AG10803 (cell line): ENCODE data around the gene SGPP1.
A peak's percentile ranks its signal among the peaks of the same experiment; 100 is the strongest.

Source experiments
- DNase-seq: peaks from one replicate; pipeline ENCODE4 v3.0.0; 2010; ENCODE audit warnings: low read depth
- H3K4me3 ChIP-seq: 2 replicates; pipeline ENCODE4 v1.5.1; 2011; ENCODE audit warnings: mild to moderate bottlenecking, low read length, control low read depth
- CTCF ChIP-seq: conservative IDR thresholded peaks from 2 replicates; pipeline ENCODE4 v1.5.1; 2011; ENCODE audit warnings: mild to moderate bottlenecking, low read length, control low read depth, inconsistent platforms

SGPP1 gene

DNA sequence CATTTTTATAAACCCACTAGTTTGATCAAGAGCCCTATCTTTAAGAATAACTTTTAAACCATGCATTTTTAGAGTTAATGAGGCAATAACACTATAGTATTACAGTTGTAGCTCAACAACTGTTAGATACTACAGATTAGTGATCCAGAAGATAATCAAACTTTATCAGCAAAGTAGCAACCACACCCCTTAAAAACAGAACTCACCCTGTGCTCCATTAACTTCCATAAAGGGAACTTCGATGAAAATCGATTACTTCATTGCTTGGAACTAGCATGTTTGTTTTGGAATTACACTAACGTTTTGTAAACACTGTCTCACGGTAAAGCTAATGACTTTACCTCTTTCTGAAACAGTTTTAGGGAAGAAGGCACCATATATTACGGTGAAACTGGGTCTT lies 1.4 kb downstream of the SGPP1 start:
- TF ChIP-seq CTCF = no peak
- DNase-seq = no peak
- peak overlapping the region; percentile 92 for H3K4me3 ChIP-seq

DNA sequence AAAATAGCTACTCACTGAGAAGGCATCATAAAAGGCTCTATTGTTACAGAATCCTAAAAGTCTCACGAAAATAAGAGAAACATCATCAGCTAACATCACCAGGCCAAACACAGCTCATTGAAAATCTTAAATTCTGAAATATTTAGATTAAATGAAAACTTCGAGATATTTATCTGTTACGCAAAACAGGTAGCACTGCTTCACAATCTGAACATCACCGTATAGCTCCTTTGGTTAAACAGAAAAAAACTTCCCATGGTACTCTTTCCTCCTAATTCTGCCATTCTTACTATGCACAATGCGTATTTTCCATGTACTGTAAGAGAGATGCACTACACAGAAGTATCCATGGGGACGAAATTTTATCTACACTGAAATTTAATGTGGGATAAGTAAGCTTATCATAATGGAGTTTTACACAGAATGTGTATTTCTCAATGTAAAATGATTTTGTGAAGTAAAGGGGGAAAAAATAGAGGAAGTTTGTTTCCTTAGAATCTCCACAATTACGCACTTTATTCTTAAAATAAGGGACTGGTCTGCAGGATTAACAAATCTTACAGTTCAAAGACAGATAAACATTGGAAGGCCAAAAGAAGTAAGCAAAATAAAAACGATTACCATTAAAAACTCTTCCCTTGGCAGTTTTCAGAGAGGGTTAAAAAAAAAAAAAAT lies 1.9 kb downstream of the SGPP1 start:
- peak overlapping the region; percentile 92 for H3K4me3 ChIP-seq
- no peak for TF ChIP-seq CTCF
- no peak for DNase-seq

DNA sequence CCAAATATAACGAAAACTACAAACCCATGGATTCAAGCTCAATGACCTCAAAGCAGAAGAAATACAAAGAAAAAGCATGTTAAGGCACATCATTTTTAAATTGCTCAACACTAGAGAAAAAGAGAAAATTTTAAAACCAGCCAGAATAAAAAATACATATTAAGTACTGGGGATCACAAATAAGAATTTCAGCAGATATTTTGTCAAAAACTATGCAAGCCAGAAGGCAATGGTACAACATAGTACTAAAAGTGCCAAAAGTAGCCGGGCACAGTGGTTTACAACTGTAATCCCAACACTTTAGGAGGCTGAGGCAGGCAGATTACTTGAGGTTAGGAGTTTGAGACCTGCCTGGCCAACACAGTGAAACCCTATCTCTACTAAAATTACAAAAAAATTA lies 10.2 kb downstream of the SGPP1 start:
- no peak for TF ChIP-seq CTCF
- peak; percentile 22 for DNase-seq
- no peak overlapping the region for H3K4me3 ChIP-seq

DNA sequence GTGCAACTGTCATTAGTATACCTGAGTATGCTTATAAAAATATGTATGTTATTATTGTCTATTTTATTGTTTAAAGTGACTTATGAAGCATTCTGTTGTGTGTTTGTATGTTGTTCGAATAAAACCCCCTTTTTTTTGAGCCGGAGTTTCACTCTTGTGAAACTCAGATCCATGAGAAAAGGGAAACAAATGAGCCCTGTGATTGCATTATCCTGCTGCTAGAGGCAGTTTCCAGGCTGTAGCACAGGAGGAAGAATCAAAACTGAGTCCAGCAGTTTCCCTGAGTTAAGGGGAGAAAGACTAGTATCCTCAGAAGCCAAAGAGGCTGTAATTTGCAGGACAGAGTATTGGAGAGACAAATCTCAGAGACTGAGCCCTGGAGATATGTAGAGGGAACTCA lies 12.5 kb downstream of the SGPP1 start:
- TF ChIP-seq CTCF = no peak
- DNase-seq = no peak
- H3K4me3 ChIP-seq = no peak overlapping the region

- peak; percentile 74 for DNase-seq
- no peak overlapping the region for H3K4me3 ChIP-seq
- TF ChIP-seq CTCF = no peak
Observed at GRCh38 chr14:63713764-63714163, 14.1 kb downstream of the SGPP1 start.

DNA sequence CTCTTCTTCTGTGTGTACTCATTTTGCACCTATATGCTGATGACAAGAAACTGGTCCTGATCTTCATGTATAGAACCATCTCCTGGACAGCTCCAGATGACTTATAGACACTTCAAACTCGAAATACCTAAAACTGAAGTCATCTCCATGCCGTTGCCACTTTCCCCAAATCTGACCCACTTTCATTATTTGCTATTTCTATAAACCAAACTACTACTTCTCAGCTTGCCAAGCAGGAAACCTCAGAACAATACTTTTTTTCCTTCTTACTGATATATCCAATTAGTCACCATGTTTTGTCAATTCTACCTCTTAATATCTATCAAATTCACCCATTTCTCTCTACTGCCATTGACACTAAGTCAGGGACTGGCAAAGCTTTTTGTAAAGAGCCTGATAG lies 14.8 kb downstream of the SGPP1 start:
- H3K4me3 ChIP-seq = no peak overlapping the region
- TF ChIP-seq CTCF = no peak
- no peak for DNase-seq

DNA sequence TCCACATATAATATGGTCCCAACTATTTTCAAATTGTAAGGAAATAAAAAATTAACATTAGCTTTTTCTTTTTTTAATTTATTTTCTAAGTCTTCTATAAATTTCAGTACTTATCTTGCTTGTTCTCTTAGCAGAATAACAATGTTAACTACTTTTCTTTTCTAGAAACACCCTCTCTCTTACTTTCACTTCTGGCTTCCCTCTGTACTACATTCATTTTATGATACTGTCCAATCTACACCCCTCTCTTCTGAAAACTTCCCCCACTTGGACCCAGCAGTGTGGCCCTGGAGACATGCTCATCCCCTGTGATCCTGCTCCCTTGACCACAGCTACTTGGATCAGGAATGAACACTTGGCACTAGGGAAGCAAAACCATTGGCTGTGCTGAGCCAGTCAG lies 15.7 kb downstream of the SGPP1 start:
- TF ChIP-seq CTCF = no peak
- H3K4me3 ChIP-seq = no peak overlapping the region
- no peak for DNase-seq
